GM18519 (cell line): ENCODE results near the gene CSF1.

Experiments used
- ATAC-seq: cut with Tn5 transposase; IDR thresholded peaks from one replicate; pipeline ENCODE4 v1.9.1; 2021; ENCODE audit warnings: mild to moderate bottlenecking, moderate library complexity; ENCODE audit not compliant: unreplicated experiment, low FRiP score

CSF1 gene

GRCh38 chr1:109974191-109974590, 63.5 kb downstream of the CSF1 start:
- ATAC-seq = no peak

- ATAC-seq = no peak
Observed at GRCh38 chr1:109975718-109976117, 65.1 kb downstream of the CSF1 start.

- no peak for ATAC-seq
Observed at GRCh38 chr1:109976762-109977161, 66.1 kb downstream of the CSF1 start.

GRCh38 chr1:109977225-109977624, 66.6 kb downstream of the CSF1 start:
- ATAC-seq = no peak

- ATAC-seq = no peak
Observed at GRCh38 chr1:109977657-109978378, 67.2 kb downstream of the CSF1 start.

GRCh38 chr1:109978761-109979488, 68.3 kb downstream of the CSF1 start:
- ATAC-seq = no peak

- ATAC-seq = no peak
Observed at GRCh38 chr1:109979489-109980091, 68.9 kb downstream of the CSF1 start.
